Stimulated activated CD4-positive, alpha-beta T cell treated with anti-CD3 and anti-CD28 coated beads, TNF-alpha, amount 100 ng/mL, for 48 hours (primary cell): Measurements from ENCODE around the gene TCP11L2.

Experiments
- DNase-seq, 3 donors: peaks; one replicate each; pipeline ENCODE4 v3.0.0-alpha.2; 2020; ENCODE audit warnings: low read depth in 3 of 3

Gene TCP11L2

DNA sequence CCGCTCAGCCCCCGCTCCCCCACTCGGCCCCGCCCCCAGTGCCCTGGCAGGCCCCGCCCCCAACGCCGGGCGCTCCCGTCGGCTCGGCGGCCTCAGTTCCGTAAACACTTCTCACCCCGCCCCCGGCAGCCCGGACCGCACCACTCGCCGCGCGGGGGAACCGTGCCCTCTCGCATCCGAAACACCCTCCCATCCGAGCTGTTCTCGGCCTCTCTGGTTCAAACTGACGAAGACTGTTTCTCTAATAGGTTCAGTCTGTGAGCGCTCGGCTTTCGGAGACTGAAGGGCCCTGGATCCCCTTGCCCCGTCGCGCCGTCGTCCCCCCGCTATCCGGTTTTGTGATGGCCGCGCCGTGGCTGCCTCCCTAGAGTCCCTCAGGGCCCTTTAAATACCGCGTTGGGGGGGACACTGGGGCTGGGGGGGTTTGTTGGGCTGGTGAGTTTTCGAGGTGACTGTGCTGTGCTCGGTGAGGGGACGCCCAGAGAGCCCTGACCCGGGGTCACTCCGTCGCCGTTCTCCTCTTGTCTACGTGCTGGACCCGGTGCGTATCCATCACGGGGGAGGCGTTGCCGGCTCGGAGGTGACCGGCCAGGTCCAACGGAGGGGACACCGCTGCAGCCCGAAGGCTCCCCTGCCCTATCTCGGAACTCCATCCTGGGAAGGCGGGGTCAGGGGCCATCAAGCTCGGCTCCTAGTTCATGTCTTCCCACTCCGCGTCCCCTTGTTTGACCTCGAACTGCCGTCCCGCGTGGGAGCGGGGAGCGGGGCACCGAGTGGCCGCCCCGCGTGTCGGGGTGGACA is at the start of gene TCP11L2:
Gene TCP11L2 (plus strand): TSS at position 333 of the 801 bp plus-strand sequence. CDS start 8,343 bp downstream, outside the sequence.
- DNase-seq: peak; percentile 71 to 85 (median 78)

DNA sequence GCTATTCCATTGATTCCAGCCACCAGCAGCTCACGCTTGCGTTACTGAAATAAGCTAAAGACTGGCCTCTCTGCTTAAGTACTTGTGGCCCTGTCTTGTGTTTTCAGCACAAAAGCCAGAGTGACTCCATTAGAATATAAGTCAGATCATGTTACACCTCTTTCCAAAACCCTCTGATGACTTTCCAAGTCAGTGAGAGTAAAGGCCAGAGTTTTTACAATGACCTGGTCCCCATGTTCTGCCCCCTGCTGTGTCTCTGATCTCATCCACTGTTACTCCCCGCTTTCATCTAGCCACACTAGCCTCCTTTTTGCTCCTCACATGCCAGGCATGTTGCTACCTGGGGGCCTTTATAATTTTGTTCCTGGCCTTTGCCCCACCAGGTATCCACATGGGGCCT is 47.8 kb upstream of the TCP11L2 start:
- DNase-seq: no peak

DNA sequence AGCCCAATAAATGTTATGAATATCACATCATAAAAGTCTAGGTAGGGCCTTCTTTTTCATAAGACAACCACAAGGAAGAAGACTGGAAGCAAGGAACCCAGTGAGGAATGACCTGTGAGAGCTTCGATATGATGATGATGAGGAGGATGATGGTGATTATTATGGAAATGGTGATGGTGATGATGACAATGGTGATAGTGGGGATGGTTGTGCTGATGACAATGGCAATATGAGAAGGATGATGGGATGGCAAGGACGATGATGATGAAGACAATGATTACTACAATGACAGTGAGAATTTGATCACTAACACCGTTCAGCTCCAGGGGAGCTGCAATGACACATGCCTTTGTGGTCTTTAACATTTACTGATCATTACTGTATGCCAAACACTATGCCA is 47.0 kb upstream of the TCP11L2 start:
- no peak for DNase-seq

DNA sequence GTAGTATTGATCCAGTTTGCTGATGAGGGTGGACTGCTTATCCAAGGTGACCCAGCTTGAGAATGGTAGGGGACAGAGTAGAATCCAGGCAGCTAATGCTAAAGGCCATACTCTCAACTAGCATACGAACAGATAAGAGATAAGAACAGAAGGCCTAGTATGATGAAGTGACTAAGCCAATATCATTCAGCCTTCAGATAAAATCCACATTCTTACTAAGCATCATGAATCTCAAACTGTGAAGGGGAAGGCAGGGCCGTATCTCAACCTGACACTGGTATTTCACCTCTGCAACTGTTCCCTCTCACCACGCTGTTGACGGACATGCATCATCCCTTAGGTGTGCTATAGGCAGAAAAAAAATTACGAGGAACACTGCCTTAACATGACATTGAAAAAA is 46.6 kb upstream of the TCP11L2 start:
- no peak for DNase-seq

DNA sequence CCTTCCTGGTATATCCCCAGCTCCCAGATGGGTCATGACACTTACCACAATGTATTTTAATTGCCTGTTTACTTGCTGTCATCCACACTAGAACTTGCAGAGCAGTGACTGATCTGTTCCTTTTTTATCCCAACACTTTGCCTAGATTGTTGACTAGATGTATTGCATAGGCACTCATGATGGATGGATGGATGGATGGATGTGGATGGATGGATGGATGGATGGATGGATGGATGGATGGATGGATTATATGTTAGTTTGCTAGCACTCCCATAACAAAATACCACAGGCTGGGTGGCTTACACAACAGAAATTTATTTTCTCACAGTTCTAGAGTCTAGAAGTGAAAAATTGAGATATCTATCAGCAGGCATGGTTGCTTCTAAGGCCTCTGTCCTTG is 46.0 kb upstream of the TCP11L2 start:
- DNase-seq: no peak

DNA sequence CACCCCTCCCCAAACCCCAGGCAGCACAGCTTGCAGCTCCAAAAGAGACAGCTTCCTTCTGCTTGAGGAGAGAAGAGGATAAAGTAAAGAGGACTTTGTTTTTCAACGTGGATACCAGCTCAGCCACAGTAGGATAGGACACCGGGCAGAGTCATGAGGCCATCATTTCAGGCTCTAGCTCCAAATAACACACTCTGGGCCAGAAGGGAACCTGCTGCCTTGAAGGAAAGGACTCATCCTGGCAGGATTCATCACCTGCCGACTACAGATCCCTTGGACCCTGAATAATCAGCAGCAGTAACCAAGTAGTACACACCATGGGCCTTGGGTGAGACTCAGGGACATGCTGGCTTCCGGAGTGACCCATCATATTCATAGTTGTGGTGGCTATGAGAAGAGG is 44.3 kb upstream of the TCP11L2 start:
- no peak for DNase-seq

DNA sequence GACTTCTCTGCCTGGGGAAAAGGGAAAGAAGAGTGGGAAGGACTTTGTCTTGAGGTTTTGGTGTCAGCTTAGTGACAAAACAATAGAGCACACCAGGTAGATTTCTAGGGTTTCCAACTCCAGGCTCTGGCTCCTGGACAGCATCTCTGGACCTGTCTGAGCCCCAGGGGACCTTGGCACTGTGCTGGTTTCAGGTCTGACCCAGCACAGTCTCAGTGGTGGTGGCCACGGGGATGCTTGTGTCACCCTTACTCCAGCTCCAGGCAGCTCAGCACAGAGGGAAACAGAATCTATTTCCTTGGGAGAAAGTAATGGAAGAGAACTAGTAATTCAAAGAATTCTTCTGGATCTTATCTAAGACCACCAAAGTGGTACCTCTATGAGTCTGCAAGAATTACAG is 43.6 kb upstream of the TCP11L2 start:
- no peak for DNase-seq

DNA sequence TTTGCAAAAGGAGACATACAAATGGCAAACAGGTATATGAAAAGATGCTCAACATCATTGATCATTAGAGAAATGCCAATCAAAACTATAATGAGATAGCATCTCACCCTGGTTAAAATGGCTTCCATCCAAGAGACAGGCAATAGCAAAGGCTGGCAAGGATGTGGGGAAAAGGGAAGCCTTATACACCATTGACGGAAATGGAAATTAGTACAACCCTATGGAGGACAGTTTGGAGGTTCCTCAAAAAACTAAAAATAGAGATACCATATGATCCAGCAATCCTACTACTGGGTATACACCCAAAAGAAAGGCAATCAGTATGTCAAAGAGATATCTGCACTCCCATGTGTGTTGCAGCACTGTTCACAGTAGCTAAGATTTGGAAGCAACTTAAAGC is 37.4 kb upstream of the TCP11L2 start:
- no peak for DNase-seq

DNA sequence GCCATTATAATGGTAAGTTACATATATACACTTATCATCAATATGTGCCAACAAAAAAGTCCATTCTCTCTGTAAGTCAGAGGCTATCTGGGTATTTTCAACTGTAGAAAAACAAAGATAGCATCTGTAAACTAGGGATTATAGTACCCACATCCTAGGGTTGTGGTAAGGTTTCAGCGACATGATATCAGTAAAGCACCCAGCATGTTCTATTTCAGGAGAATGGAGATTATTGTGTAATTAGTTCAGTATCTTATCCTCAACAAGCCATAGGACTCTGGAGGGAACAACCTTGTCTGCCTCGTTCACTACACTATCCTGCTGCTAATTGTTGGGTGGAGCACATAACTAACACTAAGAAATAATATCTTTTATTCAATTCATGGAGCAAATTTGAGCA is 35.0 kb upstream of the TCP11L2 start:
- no peak for DNase-seq

DNA sequence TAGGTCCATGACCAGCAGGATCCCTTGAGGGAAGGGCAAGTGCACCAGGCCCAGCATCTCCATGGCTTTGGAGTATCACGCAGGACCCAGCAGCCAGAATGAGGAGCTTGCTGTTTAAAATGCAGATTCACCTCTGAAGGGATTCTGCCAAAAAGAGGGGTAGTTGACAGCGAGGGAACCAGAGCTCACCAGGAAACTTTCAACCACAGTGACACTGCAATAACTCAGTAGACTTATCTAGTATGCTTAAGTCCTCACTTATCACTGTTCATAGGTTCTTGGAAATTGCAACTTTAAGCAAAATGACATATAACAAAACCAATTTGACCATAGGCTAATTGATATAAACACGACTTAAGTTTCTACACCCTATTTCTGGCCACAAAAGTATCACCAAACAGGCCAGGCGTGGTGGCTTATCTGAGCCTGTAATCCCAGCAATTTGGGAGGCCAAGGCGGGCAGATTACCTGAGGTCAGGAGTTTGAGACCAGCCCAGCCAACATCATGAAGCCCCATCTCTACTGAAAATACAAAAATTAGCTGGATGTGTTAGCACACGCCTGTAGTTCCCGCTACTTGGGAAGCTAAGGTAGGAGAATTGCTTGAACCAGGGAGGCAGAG is 33.3 kb upstream of the TCP11L2 start:
- no peak for DNase-seq

DNA sequence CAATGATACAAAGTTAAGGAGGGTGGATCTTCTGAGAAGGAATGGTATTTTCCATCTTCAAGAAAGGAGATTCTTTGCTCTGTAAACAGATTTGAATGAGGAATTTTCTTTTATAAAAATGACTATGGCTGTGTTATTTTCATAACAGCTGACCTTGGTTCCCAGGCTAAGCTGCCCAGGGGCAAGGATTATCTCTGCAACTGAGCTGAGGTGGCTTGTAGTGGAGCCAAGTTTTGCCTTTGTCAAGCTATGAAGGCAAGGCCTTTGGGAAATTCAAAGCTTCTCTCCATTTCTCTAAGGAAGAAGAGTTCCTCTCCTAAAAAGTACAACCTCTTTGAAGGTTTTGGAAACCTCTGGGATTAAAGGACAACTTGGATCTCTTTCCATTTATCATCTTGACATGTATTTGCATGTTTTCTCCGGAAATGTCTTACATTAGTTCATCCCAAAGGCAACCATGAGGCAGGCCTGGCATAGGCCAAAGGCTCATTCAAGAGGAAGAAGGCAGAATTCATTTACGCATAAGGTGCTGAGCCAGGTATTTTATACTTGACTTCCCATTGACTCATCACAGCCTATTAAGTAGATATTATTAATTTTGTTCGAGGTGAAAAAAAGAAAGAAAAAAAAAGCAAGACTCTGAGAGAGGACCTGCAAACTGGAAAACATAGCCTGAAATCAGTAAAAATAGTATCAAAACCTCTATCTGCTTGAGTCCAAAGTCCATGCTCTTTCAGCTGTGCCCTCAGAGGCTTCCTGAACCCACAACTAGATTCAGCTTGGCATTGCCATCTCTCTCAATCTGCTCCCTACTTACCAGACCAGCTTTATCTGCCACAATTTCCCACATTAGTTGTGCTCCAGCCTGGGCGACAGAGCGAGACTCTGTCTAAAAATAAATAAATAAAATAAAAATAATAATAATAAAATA is 30.7 kb upstream of the TCP11L2 start:
- no peak for DNase-seq

DNA sequence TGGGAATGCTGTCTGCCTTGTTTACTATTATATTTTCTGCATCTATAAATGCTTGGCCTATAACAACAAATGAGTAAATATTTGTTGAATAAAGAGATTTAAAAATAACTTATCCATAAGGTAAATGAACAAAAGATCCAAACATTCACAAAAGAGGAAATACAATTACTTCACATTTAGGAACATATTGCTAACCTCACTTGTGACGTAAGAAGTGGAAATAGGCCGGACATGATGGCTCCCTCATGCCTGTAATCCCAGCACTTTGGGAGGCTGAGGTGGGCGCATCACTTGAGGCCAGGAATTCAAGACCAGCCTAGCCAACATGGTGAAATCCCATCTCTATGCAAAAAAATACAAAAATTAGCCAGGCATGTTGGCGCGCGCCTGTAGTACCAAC is 29.0 kb upstream of the TCP11L2 start:
- DNase-seq: no peak

DNA sequence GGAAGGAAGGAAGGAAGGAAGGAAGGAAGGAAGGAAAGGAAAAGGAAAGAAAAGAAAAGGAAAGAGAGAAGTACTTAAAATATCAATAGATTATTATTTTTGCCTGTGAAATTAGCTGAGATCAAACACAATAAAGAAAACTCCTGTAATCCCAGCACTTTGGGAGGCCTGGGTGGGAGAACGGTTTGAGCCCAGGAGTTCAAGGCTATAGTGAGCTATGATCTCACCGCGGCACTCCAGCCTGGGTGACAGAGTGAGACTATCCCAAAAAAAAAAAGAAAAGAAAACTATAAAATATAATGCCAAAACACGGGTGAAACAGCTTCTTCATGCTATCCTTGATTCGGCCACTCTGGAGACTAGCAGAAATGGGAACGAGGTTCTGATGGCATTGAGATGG is 28.5 kb upstream of the TCP11L2 start:
- no peak for DNase-seq

DNA sequence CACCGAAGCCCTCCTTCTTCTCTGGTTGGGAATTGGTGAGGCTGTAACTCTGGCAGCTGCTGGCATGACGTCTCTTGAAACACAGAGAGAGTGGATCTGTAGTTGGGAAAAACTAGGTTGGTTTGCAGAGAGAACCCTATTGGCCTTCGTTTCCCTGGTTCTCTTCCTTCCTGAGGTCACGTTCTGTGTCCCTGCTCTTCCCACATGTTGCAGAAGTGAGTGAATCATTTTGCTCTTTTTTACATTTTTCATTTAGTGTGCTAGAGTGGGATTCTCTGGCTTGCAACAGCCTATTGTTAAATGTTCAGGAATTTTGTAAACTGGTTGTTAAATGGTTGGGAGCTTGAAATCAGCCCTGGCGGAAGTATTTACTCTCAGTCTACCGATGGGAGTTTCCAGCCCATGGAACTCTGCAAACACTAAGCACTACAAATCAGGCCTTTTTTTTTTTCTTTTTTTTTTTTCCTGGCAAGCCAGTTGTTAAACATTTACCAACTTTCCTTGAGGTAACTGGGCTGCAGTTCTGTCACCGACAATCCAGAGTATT is 27.9 kb upstream of the TCP11L2 start:
- no peak for DNase-seq

DNA sequence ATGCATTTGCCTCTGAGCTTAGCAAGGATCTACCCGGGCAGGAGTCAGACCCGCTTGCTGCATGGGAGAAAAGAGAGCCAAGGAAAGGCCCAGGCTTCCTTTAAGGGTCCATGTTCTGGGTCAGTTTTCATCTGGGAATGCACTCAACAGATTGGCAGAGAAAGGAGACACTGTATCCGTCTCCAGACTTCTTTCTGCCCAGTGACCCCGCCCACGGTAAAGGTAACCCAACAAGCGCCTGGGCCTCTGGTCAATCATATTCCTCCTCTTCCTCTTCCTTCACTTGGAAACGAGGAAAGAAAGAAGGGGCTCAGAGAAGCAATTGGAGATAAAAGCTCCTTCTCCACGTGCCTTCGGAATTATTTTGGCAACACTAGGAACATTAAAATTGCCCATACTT is 27.1 kb upstream of the TCP11L2 start:
- DNase-seq: no peak

DNA sequence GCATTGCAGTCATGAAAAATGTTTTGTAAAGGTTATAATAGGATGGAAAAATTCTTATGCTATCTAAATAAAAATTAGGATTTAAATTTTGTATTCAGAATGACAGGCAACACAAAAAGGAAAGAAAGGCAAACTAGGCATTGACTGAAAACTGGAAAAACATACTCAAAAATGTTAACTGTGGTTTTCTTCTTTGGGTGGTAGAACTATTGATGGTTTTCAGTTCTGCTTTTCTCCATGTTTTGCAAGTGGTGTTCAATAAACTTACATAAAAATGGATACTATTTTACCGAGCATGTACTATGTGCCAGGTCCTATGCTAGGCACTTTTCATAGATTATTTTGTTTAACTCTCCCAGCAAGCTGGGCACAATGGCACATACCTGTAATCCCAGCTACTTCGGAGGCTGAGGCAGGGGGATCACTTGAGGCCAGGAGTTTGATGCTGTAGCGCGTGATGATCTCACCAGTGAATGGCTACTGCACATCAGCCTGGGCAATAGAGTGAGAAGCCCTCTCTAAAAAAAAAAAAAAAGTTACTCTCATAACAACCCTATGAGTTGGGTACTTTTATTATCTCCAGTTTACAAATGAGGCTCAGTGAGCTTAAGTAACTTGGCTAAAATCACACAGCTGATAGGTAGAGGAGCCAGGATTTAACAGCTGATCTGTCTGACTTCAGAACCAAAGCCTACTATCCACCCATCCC is 26.3 kb upstream of the TCP11L2 start:
- DNase-seq: no peak

DNA sequence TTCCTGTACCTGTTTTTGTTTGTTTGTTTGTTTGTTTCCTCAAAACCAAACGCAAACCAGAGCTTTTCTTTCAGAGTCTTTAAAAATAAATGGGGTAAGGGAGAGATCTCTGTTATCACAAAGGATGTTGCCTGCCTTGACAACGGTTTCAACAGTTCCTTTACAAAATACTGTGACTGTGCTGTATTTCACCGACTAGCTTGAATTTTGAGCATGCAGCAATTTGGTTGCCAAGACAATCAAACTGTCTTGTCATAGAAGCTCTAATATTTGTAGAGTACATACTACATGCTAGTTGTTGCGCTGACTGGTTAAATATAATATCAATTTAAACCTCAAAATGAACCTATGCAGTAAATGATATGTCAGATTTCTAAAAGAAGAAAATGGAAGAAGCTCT is 22.4 kb upstream of the TCP11L2 start:
- DNase-seq: no peak

DNA sequence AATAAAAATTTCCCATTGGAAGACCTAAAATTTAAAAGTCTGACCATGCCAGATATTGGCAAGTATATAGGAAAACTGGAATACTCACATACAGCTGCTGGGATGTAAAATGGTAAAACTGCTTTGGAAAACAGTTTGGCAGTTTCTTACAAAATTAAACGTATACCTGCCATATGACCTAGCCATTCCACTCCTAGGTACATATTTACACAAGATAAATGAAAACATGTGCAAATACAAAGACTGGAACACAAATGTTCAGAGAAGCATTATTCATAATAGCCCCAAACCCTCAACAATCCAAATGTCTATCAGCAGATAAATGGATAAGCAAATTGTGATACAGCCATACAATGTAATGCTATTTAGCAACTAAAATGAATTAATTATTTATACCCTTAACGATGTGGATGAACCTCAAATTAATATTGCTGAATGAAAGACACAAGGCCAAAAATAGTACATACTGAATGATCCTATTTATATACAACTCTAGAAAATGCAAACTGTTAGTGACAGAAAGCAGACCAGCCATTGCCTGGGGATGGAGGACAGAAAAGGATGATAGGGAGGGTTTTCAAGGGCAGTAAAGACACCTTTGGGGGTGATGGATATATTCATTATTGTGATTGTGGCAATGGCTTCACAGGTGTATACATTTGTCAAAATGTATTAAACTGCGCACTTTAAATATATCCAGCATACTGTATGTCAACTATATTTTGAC is 21.3 kb upstream of the TCP11L2 start:
- no peak for DNase-seq

DNA sequence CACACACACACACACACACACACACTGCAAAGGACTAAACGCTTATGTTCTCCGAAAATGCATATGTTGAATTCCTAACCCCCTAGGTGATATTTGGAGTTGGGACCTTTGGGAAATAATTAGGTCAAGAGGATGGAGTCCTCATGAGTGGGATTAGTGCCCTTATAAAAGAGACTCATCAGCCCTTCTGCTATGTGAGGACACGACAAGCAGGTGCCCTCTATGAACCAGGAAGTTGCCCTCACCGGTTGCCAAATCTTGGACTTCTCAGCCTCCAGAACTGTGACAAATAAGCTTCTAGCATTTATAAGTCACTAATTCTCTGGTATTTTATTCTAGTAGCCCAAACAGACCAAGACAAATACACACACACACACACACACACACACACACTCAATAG is 20.7 kb upstream of the TCP11L2 start:
- no peak for DNase-seq

DNA sequence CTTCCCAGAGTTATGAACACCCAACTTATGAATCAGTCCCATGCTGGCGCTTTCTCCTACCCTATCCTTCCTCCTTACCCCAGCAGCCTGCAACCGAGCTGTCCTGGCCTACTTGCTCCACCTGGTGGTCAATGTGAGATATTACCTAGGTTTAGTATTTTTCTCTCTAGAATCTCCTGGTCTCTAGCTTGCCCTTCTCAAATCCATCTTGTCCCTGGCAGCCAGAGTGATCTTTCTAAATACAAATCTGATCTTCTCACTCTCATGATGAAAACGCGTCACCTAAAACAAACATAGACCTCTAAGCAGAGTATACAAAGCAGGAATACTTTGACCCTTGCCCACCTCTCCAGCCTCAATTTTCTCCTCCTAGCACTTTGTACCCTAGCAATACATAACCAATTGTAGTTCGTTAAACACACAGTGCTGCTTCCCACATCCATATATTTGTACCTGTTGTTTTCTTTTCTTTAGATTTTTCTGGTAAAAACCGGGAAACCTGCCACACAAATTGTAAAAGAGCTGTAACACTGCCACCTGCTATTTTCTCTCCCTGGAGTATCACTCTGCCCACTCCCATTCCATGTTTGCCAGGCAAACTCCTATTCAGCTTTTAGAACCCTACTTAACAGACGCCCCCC is 20.0 kb upstream of the TCP11L2 start:
- DNase-seq: peak in 1 of 3 donors; percentile 27
